ENCODE measurements around the gene XXYLT1. TPM values are rescaled to one million over a fixed set of nuclear protein-coding genes. Genes with fewer than 3 reads are reported as not detected.

Gene XXYLT1
- total and polyA plus RNA-seq, 10 of the 15 experiments (the other 5 are each of a cell fraction or from before 2014, with no cell fraction given), result 1.2 to 14.2 (median 9.3) TPM

- Histone ChIP-seq H4K20me1 (ENCODE audit: control insufficient read depth, insufficient read depth) (no peaks in the 10 kb centered on the region), H3K9me3 (replicated peaks; ENCODE audit: control insufficient read depth, insufficient read depth, low read length) (no peaks in the 10 kb centered on the region; the same call in 2 of the 3 replicates), H3K79me2 (ENCODE audit: control insufficient read depth, insufficient read depth, low read length) (no peaks in the 10 kb centered on the region), H3K4me2 (ENCODE audit: control insufficient read depth, insufficient read depth) (no peak overlapping the region), H3K9ac (ENCODE audit: control insufficient read depth, insufficient read depth, low read length) (no peak overlapping the region), H3K4me1 (ENCODE audit: control insufficient read depth, insufficient read depth, low read length) (no peaks in the 10 kb centered on the region; the same call in 1 of the 2 replicates), H3K36me3 (ENCODE audit: control insufficient read depth in 2 of 2, insufficient read depth in 2 of 2, low read length in 1 of 2) (no peaks in the 10 kb centered on the region; a peak in 2 of 4 replicates), H3K27ac (ENCODE audit: control insufficient read depth, insufficient read depth) (no peak overlapping the region), H2AFZ (ENCODE audit: control insufficient read depth, low read depth, low read length) (no peak overlapping the region), H3K27me3 (replicated peaks in 1 of 2; ENCODE audit: control insufficient read depth in 2 of 2, insufficient read depth in 2 of 2, low read length in 1 of 2) (no peaks in the 10 kb centered on the region), H3K4me3 (no peak overlapping the region)
- ChIA-PET CTCF (no interaction called here), RAD21 (ENCODE audit: unreplicated experiment) (no interaction called here), SMC1A (ENCODE audit: uncharacterized antibody, unreplicated experiment) (no interaction called here), POLR2A (no interaction called here)
- intact Hi-C loops (cut with micrococcal nuclease; ENCODE audit: unreplicated experiment), result no loop called here
- in situ Hi-C loops (cut with MboI), result no loop called here
- WGBS (ENCODE audit: insufficient coverage, insufficient replicate concordance, low lambda C conversion rate, missing lambda C conversion rate), result 97% methylated on average over 33 of the region's 33 CpGs
- FAIRE-seq (no peak), DNase-seq (ENCODE audit: low read depth, low spot score) (no peak), ATAC-seq (no peak)
- BruUV-seq (replicated peaks), result no TSS peak
- no peak for TF ChIP-seq SIN3A (IDR thresholded peaks at IDR 0.05; ENCODE audit: low read depth, low read length)
- TF ChIP-seq, protein P1, sequence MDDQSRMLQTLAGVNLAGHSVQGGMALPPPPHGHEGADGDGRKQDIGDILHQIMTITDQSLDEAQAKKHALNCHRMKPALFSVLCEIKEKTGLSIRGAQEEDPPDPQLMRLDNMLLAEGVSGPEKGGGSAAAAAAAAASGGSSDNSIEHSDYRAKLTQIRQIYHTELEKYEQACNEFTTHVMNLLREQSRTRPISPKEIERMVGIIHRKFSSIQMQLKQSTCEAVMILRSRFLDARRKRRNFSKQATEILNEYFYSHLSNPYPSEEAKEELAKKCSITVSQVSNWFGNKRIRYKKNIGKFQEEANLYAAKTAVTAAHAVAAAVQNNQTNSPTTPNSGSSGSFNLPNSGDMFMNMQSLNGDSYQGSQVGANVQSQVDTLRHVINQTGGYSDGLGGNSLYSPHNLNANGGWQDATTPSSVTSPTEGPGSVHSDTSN (IDR thresholded peaks at IDR 0.05; ENCODE audit: insufficient replicate concordance, low read depth, low read length), result no peak
- no peak for TF ChIP-seq POLR2AphosphoS2 (IDR thresholded peaks at IDR 0.05; ENCODE audit: low read depth, low read length)
- no peak for TF ChIP-seq EED (IDR thresholded peaks at IDR 0.05; ENCODE audit: low read depth)
- TF ChIP-seq, protein P2, sequence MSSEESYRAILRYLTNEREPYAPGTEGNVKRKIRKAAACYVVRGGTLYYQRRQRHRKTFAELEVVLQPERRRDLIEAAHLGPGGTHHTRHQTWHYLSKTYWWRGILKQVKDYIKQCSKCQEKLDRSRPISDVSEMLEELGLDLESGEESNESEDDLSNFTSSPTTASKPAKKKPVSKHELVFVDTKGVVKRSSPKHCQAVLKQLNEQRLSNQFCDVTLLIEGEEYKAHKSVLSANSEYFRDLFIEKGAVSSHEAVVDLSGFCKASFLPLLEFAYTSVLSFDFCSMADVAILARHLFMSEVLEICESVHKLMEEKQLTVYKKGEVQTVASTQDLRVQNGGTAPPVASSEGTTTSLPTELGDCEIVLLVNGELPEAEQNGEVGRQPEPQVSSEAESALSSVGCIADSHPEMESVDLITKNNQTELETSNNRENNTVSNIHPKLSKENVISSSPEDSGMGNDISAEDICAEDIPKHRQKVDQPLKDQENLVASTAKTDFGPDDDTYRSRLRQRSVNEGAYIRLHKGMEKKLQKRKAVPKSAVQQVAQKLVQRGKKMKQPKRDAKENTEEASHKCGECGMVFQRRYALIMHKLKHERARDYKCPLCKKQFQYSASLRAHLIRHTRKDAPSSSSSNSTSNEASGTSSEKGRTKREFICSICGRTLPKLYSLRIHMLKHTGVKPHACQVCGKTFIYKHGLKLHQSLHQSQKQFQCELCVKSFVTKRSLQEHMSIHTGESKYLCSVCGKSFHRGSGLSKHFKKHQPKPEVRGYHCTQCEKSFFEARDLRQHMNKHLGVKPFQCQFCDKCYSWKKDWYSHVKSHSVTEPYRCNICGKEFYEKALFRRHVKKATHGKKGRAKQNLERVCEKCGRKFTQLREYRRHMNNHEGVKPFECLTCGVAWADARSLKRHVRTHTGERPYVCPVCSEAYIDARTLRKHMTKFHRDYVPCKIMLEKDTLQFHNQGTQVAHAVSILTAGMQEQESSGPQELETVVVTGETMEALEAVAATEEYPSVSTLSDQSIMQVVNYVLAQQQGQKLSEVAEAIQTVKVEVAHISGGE (CRISPR knock-in tag; IDR thresholded peaks at IDR 0.05), result no peak
- TF ChIP-seq E2F8 (IDR thresholded peaks at IDR 0.05; ENCODE audit: low read depth, partially characterized antibody), result no peak
- TF ChIP-seq, protein P3, sequence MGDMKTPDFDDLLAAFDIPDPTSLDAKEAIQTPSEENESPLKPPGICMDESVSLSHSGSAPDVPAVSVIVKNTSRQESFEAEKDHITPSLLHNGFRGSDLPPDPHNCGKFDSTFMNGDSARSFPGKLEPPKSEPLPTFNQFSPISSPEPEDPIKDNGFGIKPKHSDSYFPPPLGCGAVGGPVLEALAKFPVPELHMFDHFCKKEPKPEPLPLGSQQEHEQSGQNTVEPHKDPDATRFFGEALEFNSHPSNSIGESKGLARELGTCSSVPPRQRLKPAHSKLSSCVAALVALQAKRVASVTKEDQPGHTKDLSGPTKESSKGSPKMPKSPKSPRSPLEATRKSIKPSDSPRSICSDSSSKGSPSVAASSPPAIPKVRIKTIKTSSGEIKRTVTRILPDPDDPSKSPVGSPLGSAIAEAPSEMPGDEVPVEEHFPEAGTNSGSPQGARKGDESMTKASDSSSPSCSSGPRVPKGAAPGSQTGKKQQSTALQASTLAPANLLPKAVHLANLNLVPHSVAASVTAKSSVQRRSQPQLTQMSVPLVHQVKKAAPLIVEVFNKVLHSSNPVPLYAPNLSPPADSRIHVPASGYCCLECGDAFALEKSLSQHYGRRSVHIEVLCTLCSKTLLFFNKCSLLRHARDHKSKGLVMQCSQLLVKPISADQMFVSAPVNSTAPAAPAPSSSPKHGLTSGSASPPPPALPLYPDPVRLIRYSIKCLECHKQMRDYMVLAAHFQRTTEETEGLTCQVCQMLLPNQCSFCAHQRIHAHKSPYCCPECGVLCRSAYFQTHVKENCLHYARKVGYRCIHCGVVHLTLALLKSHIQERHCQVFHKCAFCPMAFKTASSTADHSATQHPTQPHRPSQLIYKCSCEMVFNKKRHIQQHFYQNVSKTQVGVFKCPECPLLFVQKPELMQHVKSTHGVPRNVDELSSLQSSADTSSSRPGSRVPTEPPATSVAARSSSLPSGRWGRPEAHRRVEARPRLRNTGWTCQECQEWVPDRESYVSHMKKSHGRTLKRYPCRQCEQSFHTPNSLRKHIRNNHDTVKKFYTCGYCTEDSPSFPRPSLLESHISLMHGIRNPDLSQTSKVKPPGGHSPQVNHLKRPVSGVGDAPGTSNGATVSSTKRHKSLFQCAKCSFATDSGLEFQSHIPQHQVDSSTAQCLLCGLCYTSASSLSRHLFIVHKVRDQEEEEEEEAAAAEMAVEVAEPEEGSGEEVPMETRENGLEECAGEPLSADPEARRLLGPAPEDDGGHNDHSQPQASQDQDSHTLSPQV (IDR thresholded peaks at IDR 0.05), result no peak
- TF ChIP-seq ZNF384 (IDR thresholded peaks at IDR 0.05; ENCODE audit: borderline replicate concordance, low read depth, low read length), result no peak
- no peak for TF ChIP-seq WRNIP1 (IDR thresholded peaks at IDR 0.05; ENCODE audit: borderline replicate concordance, low read depth, low read length)
- TF ChIP-seq POLR2AphosphoS5 (IDR thresholded peaks at IDR 0.05; ENCODE audit: low read length), result no peak
These were observed 201.3 kb downstream of the XXYLT1 start for GRCh38 chr3:195069501-195070251.
